Measurements from ENCODE around the gene HOPX. TPM values are rescaled to one million over a fixed set of nuclear protein-coding genes. Genes with fewer than 3 reads are reported as not detected.

Gene HOPX
- total RNA-seq, 2 donors from 2014 or later: 1.5 to 5.7 TPM

DNA sequence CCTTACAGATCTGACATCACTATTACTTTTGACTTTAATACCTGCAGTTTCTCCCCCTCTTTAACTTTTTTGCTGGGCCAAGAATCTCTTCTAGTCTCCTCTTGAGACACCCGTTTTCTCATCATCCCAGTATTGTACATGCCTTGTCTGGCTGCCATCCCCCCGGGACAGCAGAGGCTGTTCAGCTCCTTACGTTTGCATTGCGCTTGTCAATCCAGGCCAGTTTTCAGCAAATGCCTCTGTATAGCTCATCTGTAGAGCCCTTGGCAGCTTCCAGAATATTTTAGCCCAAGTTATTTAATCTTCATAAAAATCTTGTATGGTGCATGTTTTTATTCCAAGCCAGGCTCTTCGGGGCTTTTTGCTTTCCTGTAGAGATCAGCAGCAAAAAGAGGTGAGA lies 22.3 kb upstream of the HOPX start:
- no peaks in the 10 kb centered on the region for H3K36me3 ChIP-seq

DNA sequence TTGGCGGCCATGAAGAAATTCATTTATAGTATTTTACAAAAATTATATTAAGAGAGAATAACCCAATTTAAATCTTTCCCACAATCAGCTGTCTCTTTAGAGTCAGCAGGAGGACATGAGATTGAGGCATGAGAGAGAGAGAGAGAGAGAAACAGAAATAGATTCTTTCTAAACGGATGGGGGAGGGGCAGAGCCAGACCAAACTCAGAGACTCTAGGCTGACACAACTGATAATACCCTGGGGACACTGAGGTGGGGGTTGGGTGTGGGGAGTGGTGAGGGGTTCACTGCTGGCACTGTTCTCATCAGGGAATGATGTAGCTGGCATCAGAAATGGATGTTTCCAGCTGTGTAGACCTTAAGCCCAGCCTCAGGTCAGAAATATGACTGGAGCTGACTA lies 20.5 kb upstream of the HOPX start:
- intact Hi-C loops (cut with DNase I): no loop called here
- no peaks in the 10 kb centered on the region for H3K4me1 ChIP-seq
- DNase-seq: no peak
- TF ChIP-seq, protein P1, sequence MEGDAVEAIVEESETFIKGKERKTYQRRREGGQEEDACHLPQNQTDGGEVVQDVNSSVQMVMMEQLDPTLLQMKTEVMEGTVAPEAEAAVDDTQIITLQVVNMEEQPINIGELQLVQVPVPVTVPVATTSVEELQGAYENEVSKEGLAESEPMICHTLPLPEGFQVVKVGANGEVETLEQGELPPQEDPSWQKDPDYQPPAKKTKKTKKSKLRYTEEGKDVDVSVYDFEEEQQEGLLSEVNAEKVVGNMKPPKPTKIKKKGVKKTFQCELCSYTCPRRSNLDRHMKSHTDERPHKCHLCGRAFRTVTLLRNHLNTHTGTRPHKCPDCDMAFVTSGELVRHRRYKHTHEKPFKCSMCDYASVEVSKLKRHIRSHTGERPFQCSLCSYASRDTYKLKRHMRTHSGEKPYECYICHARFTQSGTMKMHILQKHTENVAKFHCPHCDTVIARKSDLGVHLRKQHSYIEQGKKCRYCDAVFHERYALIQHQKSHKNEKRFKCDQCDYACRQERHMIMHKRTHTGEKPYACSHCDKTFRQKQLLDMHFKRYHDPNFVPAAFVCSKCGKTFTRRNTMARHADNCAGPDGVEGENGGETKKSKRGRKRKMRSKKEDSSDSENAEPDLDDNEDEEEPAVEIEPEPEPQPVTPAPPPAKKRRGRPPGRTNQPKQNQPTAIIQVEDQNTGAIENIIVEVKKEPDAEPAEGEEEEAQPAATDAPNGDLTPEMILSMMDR (IDR thresholded peaks at IDR 0.05): no peak
- H3K9me3 ChIP-seq: no peaks in the 10 kb centered on the region
- no peaks in the 10 kb centered on the region for H3K36me3 ChIP-seq
- H3K4me3 ChIP-seq: no peak overlapping the region
- no peaks in the 10 kb centered on the region for H3K27me3 ChIP-seq
- H3K9ac ChIP-seq (ENCODE audit: low read depth in 2 of 2, low read length in 2 of 2): no peak overlapping the region
- no peak overlapping the region for H3K27ac ChIP-seq

More for the DNA sequence above, 22.3 kb upstream of the HOPX start:
- Histone ChIP-seq H3K9me3 (no peaks in the 10 kb centered on the region), H3K27me3 (no peaks in the 10 kb centered on the region), H3K27ac (no peak overlapping the region), H3K4me3 (no peak overlapping the region), H3K4me1 (no peaks in the 10 kb centered on the region), H3K9ac (ENCODE audit: low read depth in 2 of 2, low read length in 2 of 2) (no peak overlapping the region)
- intact Hi-C loops (cut with DNase I): no loop called here
- DNase-seq: no peak
- TF ChIP-seq, protein P1 (IDR thresholded peaks at IDR 0.05): no peak

DNA sequence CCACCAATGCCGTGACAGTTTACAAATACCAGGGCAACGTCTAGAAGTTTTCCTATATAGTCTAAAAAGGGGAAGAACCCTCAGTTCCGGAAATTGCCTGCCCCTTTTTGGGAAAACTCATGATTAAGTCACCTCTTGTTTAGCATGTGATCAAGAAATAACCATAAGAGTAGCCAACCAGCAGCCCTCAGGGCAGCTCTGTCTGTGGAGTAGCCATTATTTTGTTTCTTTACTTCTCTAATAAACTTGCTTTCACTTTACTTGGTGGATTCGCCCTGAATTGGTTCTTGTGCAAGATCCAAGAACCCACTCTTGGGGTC lies 20.0 kb upstream of the HOPX start:
- intact Hi-C loops (cut with DNase I): no loop called here
- Histone ChIP-seq H3K9me3 (no peaks in the 10 kb centered on the region), H3K27me3 (no peaks in the 10 kb centered on the region), H3K4me3 (no peak overlapping the region), H3K27ac (no peak overlapping the region), H3K9ac (ENCODE audit: low read depth in 2 of 2, low read length in 2 of 2) (no peak overlapping the region), H3K36me3 (no peaks in the 10 kb centered on the region), H3K4me1 (no peaks in the 10 kb centered on the region)
- no peak for DNase-seq
- TF ChIP-seq, protein P1 (IDR thresholded peaks at IDR 0.05): no peak

DNA sequence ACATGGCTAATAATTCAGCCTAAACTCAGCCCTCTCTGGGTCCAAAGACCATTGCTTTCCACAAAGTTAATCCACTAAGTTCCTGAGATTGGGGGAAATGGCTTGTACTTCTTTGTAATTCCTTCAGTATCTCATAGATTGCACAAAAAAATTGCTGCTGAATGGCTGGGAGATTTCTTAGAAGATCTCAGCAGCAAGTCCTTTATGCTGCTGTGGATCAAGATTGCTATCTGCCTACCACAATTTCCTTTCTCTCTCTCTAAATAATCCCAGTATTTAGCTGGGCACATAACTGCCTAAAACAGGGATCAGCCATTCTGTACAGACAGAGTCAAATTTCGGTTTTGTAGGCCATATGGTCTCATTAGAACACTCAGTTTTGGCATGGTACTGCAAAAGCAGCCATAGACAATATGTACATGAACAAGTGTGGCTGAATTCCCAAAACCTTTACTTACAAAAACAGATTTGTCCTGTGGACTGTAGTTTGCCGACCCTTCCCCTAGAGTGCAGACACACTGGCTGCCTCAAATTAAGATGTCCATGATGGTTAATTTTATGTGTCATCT lies 18.5 kb upstream of the HOPX start:
- Histone ChIP-seq H3K4me1 (no peaks in the 10 kb centered on the region), H3K4me3 (no peak overlapping the region), H3K36me3 (no peaks in the 10 kb centered on the region), H3K9ac (ENCODE audit: low read depth in 2 of 2, low read length in 2 of 2) (no peak overlapping the region), H3K27ac (no peak overlapping the region), H3K9me3 (no peaks in the 10 kb centered on the region), H3K27me3 (no peaks in the 10 kb centered on the region)
- TF ChIP-seq, protein P1 (IDR thresholded peaks at IDR 0.05): no peak
- intact Hi-C loops (cut with DNase I): no loop called here
- DNase-seq: no peak

DNA sequence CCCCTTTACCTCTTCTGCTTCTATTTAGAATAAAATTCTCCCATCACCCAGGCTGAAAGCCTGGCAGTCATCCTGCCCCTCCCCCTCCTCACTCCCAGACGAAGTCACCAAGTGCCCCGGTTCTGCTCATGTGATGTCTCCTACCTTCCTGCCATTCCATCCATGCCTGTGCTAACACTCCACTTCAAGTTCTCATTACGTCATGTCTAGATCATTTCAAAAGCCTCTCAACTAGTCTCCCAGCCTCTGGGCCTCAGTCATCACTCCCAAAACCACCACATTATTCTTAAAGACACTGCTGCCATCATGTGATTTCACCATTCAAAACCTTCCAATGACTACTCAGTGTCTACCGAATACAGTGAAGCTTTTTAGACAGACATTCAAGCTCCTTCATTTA lies 17.2 kb upstream of the HOPX start:
- intact Hi-C loops (cut with DNase I): no loop called here
- Histone ChIP-seq H3K9me3 (no peaks in the 10 kb centered on the region), H3K4me3 (no peak overlapping the region), H3K9ac (ENCODE audit: low read depth in 2 of 2, low read length in 2 of 2) (no peak overlapping the region), H3K4me1 (no peaks in the 10 kb centered on the region), H3K27ac (no peak overlapping the region), H3K36me3 (no peaks in the 10 kb centered on the region), H3K27me3 (no peaks in the 10 kb centered on the region)
- no peak for DNase-seq
- TF ChIP-seq, protein P1 (IDR thresholded peaks at IDR 0.05): no peak

Data from colonic mucosa (tissue), 4 donors.